GM12878 (cell line): ENCODE data around the gene SPON2. TPM values are rescaled to one million over a fixed set of nuclear protein-coding genes. Genes with fewer than 3 reads are reported as not detected.

Source experiments
- ATAC-seq: fragments of 200-7000 bp; cut with Tn5 transposase; 3 replicates; pipeline ENCODE4 v1.9.1; 2020; ENCODE audit warnings: mild to moderate bottlenecking, moderate library complexity
- BruUV-seq: library from RNA; stranded (reverse); fragments of 400-500 nt; replicated peaks from 2 replicates; lab custom pipeline; 2021; lab: Mats Ljungman, UMichigan
- CTCF ChIA-PET: fragments of 300-600 bp; sonication (Branson Sonifier 250); formaldehyde crosslinking; extraction: SDS; loops from one replicate; lab custom pipeline; 2021; ENCODE audit warnings: inconsistent platforms; lab: Yijun Ruan, JAX
- POLR2A ChIA-PET: fragments of 350-600 bp; formaldehyde crosslinking; extraction: SDS; loops from one replicate; lab custom pipeline; 2021; ENCODE audit warnings: inconsistent platforms; lab: Charles Lee
- RAD21 ChIA-PET: fragments of 300-600 bp; sonication (Branson Sonifier 250); formaldehyde crosslinking; loops from one replicate; lab custom pipeline; 2023; ENCODE audit warnings: antibody characterized with exemption; ENCODE audit not compliant: unreplicated experiment; lab: Charles Lee
- SMC1A ChIA-PET: fragments of 300-600 bp; sonication (Branson Sonifier 250); formaldehyde crosslinking; loops from one replicate; lab custom pipeline; 2023; ENCODE audit not compliant: unreplicated experiment, uncharacterized antibody; lab: Charles Lee
- DNase-seq: peaks from one replicate; pipeline ENCODE4 v3.0.0-alpha.2; 2011; ENCODE audit warnings: low read depth, low spot score
- FAIRE-seq: peaks from 3 replicates; lab custom pipeline; 2011; peaks lifted over from hg19 to GRCh38; lab: Jason Lieb, UNC
- H2AFZ ChIP-seq: 2 replicates; pipeline ENCODE4 v1.6.0; 2011; ENCODE audit warnings: low read depth, low read length, control low read depth; ENCODE audit not compliant: control insufficient read depth
- H3K27ac ChIP-seq: 2 replicates; pipeline ENCODE4 v1.5.1; 2011; ENCODE audit warnings: control low read depth; ENCODE audit not compliant: control insufficient read depth, insufficient read depth
- H3K27me3 ChIP-seq, 2 experiments: replicated peaks in 1 of 2; 2 replicates each; pipeline versions ENCODE4 v1.6.0 to v1.6.1; 2011; ENCODE audit warnings: low read length in 1 of 2; ENCODE audit not compliant: control insufficient read depth in 2 of 2, insufficient read depth in 2 of 2
- H3K36me3 ChIP-seq, 2 experiments: 2 replicates each; pipeline ENCODE4 v1.5.1; 2011; ENCODE audit warnings: low read length in 1 of 2; ENCODE audit not compliant: control insufficient read depth in 2 of 2, insufficient read depth in 2 of 2
- H3K4me1 ChIP-seq: 2 replicates; pipeline ENCODE4 v1.6.1; 2011; ENCODE audit warnings: mild to moderate bottlenecking, low read length, moderate library complexity, mixed read lengths; ENCODE audit not compliant: control insufficient read depth, insufficient read depth
- H3K4me2 ChIP-seq: 2 replicates; pipeline ENCODE4 v1.6.0; 2011; ENCODE audit warnings: control low read depth; ENCODE audit not compliant: control insufficient read depth, insufficient read depth
- H3K4me3 ChIP-seq: fragments of 200-600 bp; sonication (generic); 2 replicates; pipeline ENCODE4 v1.5.1; 2016
- H3K79me2 ChIP-seq: 2 replicates; pipeline ENCODE4 v1.6.0; 2011; ENCODE audit warnings: low read length; ENCODE audit not compliant: control insufficient read depth, insufficient read depth
- H3K9ac ChIP-seq: 2 replicates; pipeline ENCODE4 v1.8.0; 2011; ENCODE audit warnings: low read length, control low read depth, mixed read lengths; ENCODE audit not compliant: control insufficient read depth, insufficient read depth
- H3K9me3 ChIP-seq: replicated peaks from 3 replicates; pipeline ENCODE4 v1.5.1; 2011; ENCODE audit warnings: mild to moderate bottlenecking, low read length; ENCODE audit not compliant: control insufficient read depth, insufficient read depth
- H4K20me1 ChIP-seq: 2 replicates; pipeline ENCODE4 v1.6.0; 2011; ENCODE audit not compliant: control insufficient read depth, insufficient read depth
- BHLHE40 ChIP-seq, 2 experiments: fragments of 450-650 bp in 1 of 2; IDR thresholded peaks; 2 replicates each; pipeline ENCODE4 v1.6.1; 2011 to 2017; ENCODE audit warnings: low read depth in 2 of 2, borderline replicate concordance in 1 of 2, improper control_type of control experiment in 1 of 2, low read length in 1 of 2, mild to moderate bottlenecking in 1 of 2
- BMI1 ChIP-seq: fragments of 450-650 bp; IDR thresholded peaks from 2 replicates; pipeline ENCODE4 v1.6.1; 2016; ENCODE audit warnings: mild to moderate bottlenecking, moderate library complexity, borderline replicate concordance
- CBX3 ChIP-seq: fragments of 200-600 bp; sonication (generic); IDR thresholded peaks from 2 replicates; pipeline ENCODE4 v1.6.1; 2016; ENCODE audit warnings: low read depth, borderline replicate concordance
- EGR1 ChIP-seq, 2 experiments: IDR thresholded peaks; 1 replicate in 1 of 2; 2 replicates in 1 of 2; pipeline ENCODE4 v1.6.1; 2011 to 2012; ENCODE audit warnings: low read depth in 2 of 2, low read length in 2 of 2, borderline replicate concordance in 1 of 2, mild to moderate bottlenecking in 1 of 2, moderate library complexity in 1 of 2
- IKZF2 ChIP-seq, 2 experiments: fragments of 450-650 bp; IDR thresholded peaks; 2 replicates each; pipeline ENCODE4 v1.6.1; 2017; ENCODE audit warnings: mild to moderate bottlenecking in 2 of 2, moderate library complexity in 2 of 2
- NBN ChIP-seq: fragments of 450-650 bp; IDR thresholded peaks from 2 replicates; pipeline ENCODE4 v1.6.1; 2016
- NR2C1 ChIP-seq: fragments of 450-650 bp; IDR thresholded peaks from 2 replicates; pipeline ENCODE4 v1.6.1; 2017; ENCODE audit warnings: antibody characterized with exemption, mild to moderate bottlenecking, moderate library complexity
- SIX5 ChIP-seq: IDR thresholded peaks from 2 replicates; pipeline ENCODE4 v1.6.1; 2011; ENCODE audit warnings: mild to moderate bottlenecking, low read depth, low read length, moderate library complexity; ENCODE audit not compliant: severe bottlenecking
- SMAD1 ChIP-seq: fragments of 450-650 bp; IDR thresholded peaks from 2 replicates; pipeline ENCODE4 v1.6.1; 2018; ENCODE audit warnings: mild to moderate bottlenecking, low read depth; ENCODE audit not compliant: partially characterized antibody
- SMC3 ChIP-seq: IDR thresholded peaks from 2 replicates; pipeline ENCODE4 v1.6.1; 2011; ENCODE audit warnings: low read length, improper control_type of control experiment, borderline replicate concordance
- SP1 ChIP-seq: IDR thresholded peaks from one replicate; pipeline ENCODE4 v1.6.1; 2011; ENCODE audit warnings: low read depth, low read length
- SREBF2 ChIP-seq: IDR thresholded peaks from 2 replicates; pipeline ENCODE4 v1.6.1; 2012; ENCODE audit warnings: mild to moderate bottlenecking, low read length
- TBL1XR1 ChIP-seq: IDR thresholded peaks from 2 replicates; pipeline ENCODE4 v1.6.1; 2012; ENCODE audit warnings: low read depth, low read length, improper control_type of control experiment
- TCF3 ChIP-seq: IDR thresholded peaks from 2 replicates; pipeline ENCODE4 v1.6.1; 2012; ENCODE audit warnings: low read depth, mild to moderate bottlenecking, low read length, borderline replicate concordance; ENCODE audit not compliant: insufficient read depth
- ZBTB11 ChIP-seq: fragments of 450-650 bp; formaldehyde crosslinking; IDR thresholded peaks from 2 replicates; pipeline ENCODE4 v1.5.0; 2022; ENCODE audit warnings: mild to moderate bottlenecking, missing genetic modification characterization
- ZNF384 ChIP-seq: IDR thresholded peaks from 2 replicates; pipeline ENCODE4 v1.6.1; 2012; ENCODE audit warnings: low read depth, mild to moderate bottlenecking, low read length, improper control_type of control experiment, borderline replicate concordance
- ZNF592 ChIP-seq: fragments of 450-650 bp; IDR thresholded peaks from 2 replicates; pipeline ENCODE4 v1.6.1; 2017; ENCODE audit warnings: mild to moderate bottlenecking, moderate library complexity
- WGBS: methylation state at CpG from one replicate; pipeline ENCODE4 v1.1.6; 2016; ENCODE audit warnings: low lambda C conversion rate; ENCODE audit not compliant: insufficient replicate concordance, insufficient coverage; ENCODE audit errors: missing lambda C conversion rate; 5-methylcytosine and 5-hydroxymethylcytosine counted together
- in situ Hi-C: fragments of 300-500 bp; cut with MboI; formaldehyde crosslinking; loops from 9 replicates; pipeline ENCODE4 v1.14.3; 2018; ENCODE audit warnings: mixed read lengths
- intact Hi-C: fragments of 100-400 bp; cut with micrococcal nuclease; formaldehyde crosslinking; loops from one replicate; pipeline ENCODE4 v1.14.2; 2022; ENCODE audit not compliant: unreplicated experiment
- polyA plus RNA-seq, 11 experiments: library from polyadenylated mRNA; depleted of rRNA in 4 of 11; unstranded in 6 of 11; stranded (reverse) in 5 of 11; fragments of >200 nt; fragmentation: Nextera tagmentation in 4 of 11; fragmentation: Illumina TruSeq in 1 of 11; extraction: Ambion mirVana in 4 of 11; extraction: Trizol in 1 of 11; gene quantifications; 1 replicate in 1 of 11; 2 replicates in 10 of 11; pipeline versions ENCODE4 v1.2.1 to v1.2.3, GENCODE V29; 2011 to 2016; ENCODE audit warnings: inconsistent platforms in 2 of 11, missing spikeins in 2 of 11, low read depth in 1 of 11
- total RNA-seq, 4 experiments: library from RNA; depleted of rRNA in 3 of 4; stranded (reverse); fragments of >200 nt in 3 of 4; fragmentation: Illumina TruSeq in 1 of 4; extraction: Trizol in 1 of 4; gene quantifications; 2 replicates each; pipeline versions ENCODE4 v1.2.1 to v1.2.3, GENCODE V29; 2013 to 2021

Gene SPON2
- total and polyA plus RNA-seq, 10 of the 15 experiments (the other 5 are each of a cell fraction or from before 2014, with no cell fraction given), result 1.1 to 11.2 (median 7.3) TPM

GRCh38 chr4:1152290-1152689, 20.1 kb downstream of the SPON2 start:
- 43% methylated on average over 6 of the region's 6 CpGs for WGBS
- H3K9ac ChIP-seq, result no peak overlapping the region
- H3K79me2 ChIP-seq, result no peaks in the 10 kb centered on the region
- RAD21 ChIA-PET, result no interaction called here
- no peak for ATAC-seq
- SMC1A ChIA-PET, result no interaction called here
- H3K4me1 ChIP-seq, result peaks cover 6% of the 10 kb centered on the region
- TF ChIP-seq TBL1XR1, result no peak
- TF ChIP-seq TCF3, result no peak
- TF ChIP-seq SREBF2, result no peak
- TF ChIP-seq SIX5, result no peak
- no peak for TF ChIP-seq NBN
- no peak for TF ChIP-seq SMAD1
- no peak for TF ChIP-seq SP1
- no peak for TF ChIP-seq ZNF592
- TF ChIP-seq EGR1 (IDR thresholded peaks at IDR 0.05; ENCODE audit: borderline replicate concordance in 1 of 2, low read depth in 2 of 2, low read length in 2 of 2), result no peak
- TF ChIP-seq BHLHE40 (IDR thresholded peaks at IDR 0.05; ENCODE audit: borderline replicate concordance in 1 of 2, low read depth in 2 of 2, low read length in 1 of 2), result no peak
- TF ChIP-seq ZBTB11 (CRISPR knock-in tag), result no peak
- no peak for TF ChIP-seq ZNF384
- TF ChIP-seq SMC3, result no peak
- TF ChIP-seq BMI1, result no peak
- TF ChIP-seq CBX3, result no peak
- TF ChIP-seq IKZF2 (IDR thresholded peaks at IDR 0.05), result no peak
- TF ChIP-seq NR2C1, result no peak
- TF ChIP-seq, all 136 proteins: peak for 0
- Histone ChIP-seq H2AFZ (no peak overlapping the region), H3K4me3 (no peak overlapping the region), H3K27me3 (peaks cover 0 to 2% of the 10 kb centered on the region in 2 experiments; a peak in 2 of 4 replicates), H3K36me3 (no peaks in the 10 kb centered on the region), H4K20me1 (no peaks in the 10 kb centered on the region), H3K9me3 (peaks cover 7% of the 10 kb centered on the region), H3K4me2 (no peak overlapping the region), H3K27ac (no peak overlapping the region)
- FAIRE-seq (no peak), DNase-seq (no peak)
- in situ Hi-C loops, result no loop called here
- intact Hi-C loops, result no loop called here
- ChIA-PET POLR2A (no interaction called here), CTCF (no interaction called here)
- no TSS peak for BruUV-seq
